MCF 10A (cell line): ENCODE results near the gene TRIM33. TPM values are rescaled to one million over a fixed set of nuclear protein-coding genes. Genes with fewer than 3 reads are reported as not detected.
A peak's percentile ranks its signal among the peaks of the same experiment; 100 is the strongest.

Experiments
- BruUV-seq: library from RNA; stranded (reverse); fragments of 400-500 nt; replicated peaks from 2 replicates; lab custom pipeline; 2021; lab: Mats Ljungman, UMichigan
- CTCF ChIA-PET: fragments of 300-600 bp; sonication (Branson Sonifier 250); formaldehyde crosslinking; extraction: SDS; loops from one replicate; lab custom pipeline; 2021; ENCODE audit warnings: antibody characterized with exemption, inconsistent platforms; lab: Yijun Ruan, JAX
- POLR2A ChIA-PET: fragments of 300-600, 350-650 bp; sonication (Branson Sonifier 250); formaldehyde crosslinking; extraction: SDS; loops from one replicate; lab custom pipeline; 2020; ENCODE audit warnings: antibody characterized with exemption, inconsistent platforms; lab: Yijun Ruan, JAX
- DNase-seq: peaks from one replicate; pipeline ENCODE4 v3.0.0-alpha.2; 2018; ENCODE audit not compliant: unreplicated experiment
- H3K27ac Mint-ChIP-seq: one replicate; pipeline ENCODE4 v1.8.0; 2022; ENCODE audit warnings: mild to moderate bottlenecking, low read depth, mixed read lengths; ENCODE audit not compliant: unreplicated experiment
- H3K27me3 Mint-ChIP-seq: one replicate; pipeline ENCODE4 v1.8.0; 2022; ENCODE audit warnings: mixed read lengths; ENCODE audit not compliant: insufficient read depth, unreplicated experiment
- H3K36me3 Mint-ChIP-seq: one replicate; pipeline ENCODE4 v1.8.0; 2022; ENCODE audit warnings: mild to moderate bottlenecking, moderate library complexity, mixed read lengths; ENCODE audit not compliant: insufficient read depth, unreplicated experiment
- H3K4me1 Mint-ChIP-seq: one replicate; pipeline ENCODE4 v1.8.0; 2022; ENCODE audit warnings: mixed read lengths; ENCODE audit not compliant: insufficient read depth, unreplicated experiment
- H3K4me3 Mint-ChIP-seq: one replicate; pipeline ENCODE4 v1.8.0; 2022; ENCODE audit warnings: mild to moderate bottlenecking, moderate library complexity, mixed read lengths; ENCODE audit not compliant: unreplicated experiment
- H3K9me3 Mint-ChIP-seq: one replicate; pipeline ENCODE4 v1.8.0; 2022; ENCODE audit warnings: mixed read lengths; ENCODE audit not compliant: unreplicated experiment
- intact Hi-C: fragments of 100-400 bp; cut with micrococcal nuclease; formaldehyde crosslinking; loops from 2 replicates; pipeline ENCODE4 v1.14.1; 2022
- total RNA-seq: library from RNA; stranded (reverse); gene quantifications from 2 replicates; pipeline ENCODE4 v1.2.3, GENCODE V29; 2022
- TF ChIP-seq, protein P1 (sequence below): fragments of 200-600 bp; IDR thresholded peaks from one replicate; pipeline ENCODE4 v1.8.0; 2022; ENCODE audit warnings: antibody characterized with exemption, mild to moderate bottlenecking; ENCODE audit not compliant: unreplicated experiment

Gene TRIM33
- total RNA-seq, 1 experiment from 2014 or later: 33.2 TPM

DNA sequence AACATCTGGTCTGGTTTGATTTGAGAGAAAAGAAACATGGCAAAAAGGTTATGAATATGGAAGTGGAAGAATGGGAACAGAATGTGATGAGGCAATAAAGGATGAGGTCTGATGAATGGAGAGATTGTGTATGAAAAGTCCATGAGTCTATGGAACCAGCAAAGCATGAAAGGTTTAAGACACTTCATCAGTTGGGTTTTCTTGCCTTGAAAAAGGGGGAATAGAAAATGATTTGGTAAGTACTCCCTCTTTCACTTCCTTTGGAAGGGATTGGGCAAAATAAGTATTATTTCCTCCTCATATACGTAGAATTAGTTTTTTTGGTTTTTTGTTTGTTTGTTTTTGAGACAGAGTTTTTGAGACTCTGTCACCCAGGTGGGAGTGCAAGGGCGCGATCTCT, 155.8 kb downstream of the TRIM33 start:
- TF ChIP-seq, protein P1, sequence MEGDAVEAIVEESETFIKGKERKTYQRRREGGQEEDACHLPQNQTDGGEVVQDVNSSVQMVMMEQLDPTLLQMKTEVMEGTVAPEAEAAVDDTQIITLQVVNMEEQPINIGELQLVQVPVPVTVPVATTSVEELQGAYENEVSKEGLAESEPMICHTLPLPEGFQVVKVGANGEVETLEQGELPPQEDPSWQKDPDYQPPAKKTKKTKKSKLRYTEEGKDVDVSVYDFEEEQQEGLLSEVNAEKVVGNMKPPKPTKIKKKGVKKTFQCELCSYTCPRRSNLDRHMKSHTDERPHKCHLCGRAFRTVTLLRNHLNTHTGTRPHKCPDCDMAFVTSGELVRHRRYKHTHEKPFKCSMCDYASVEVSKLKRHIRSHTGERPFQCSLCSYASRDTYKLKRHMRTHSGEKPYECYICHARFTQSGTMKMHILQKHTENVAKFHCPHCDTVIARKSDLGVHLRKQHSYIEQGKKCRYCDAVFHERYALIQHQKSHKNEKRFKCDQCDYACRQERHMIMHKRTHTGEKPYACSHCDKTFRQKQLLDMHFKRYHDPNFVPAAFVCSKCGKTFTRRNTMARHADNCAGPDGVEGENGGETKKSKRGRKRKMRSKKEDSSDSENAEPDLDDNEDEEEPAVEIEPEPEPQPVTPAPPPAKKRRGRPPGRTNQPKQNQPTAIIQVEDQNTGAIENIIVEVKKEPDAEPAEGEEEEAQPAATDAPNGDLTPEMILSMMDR: no peak
- H3K9me3 Mint-ChIP-seq: no peaks in the 10 kb centered on the region
- ChIA-PET CTCF (interaction anchor here (3.1 kb wide), 1 partner anchor 9 kb away, joined by 20 read pairs; no protein-coding TSS in a partner anchor), POLR2A (no interaction called here)
- peaks cover 10% of the 10 kb centered on the region for H3K4me1 Mint-ChIP-seq
- H3K4me3 Mint-ChIP-seq: no peak overlapping the region
- BruUV-seq: no TSS peak
- no peak for DNase-seq
- H3K27me3 Mint-ChIP-seq: no peaks in the 10 kb centered on the region
- no peak overlapping the region for H3K27ac Mint-ChIP-seq
- intact Hi-C loops: no loop called here
- H3K36me3 Mint-ChIP-seq: no peaks in the 10 kb centered on the region

DNA sequence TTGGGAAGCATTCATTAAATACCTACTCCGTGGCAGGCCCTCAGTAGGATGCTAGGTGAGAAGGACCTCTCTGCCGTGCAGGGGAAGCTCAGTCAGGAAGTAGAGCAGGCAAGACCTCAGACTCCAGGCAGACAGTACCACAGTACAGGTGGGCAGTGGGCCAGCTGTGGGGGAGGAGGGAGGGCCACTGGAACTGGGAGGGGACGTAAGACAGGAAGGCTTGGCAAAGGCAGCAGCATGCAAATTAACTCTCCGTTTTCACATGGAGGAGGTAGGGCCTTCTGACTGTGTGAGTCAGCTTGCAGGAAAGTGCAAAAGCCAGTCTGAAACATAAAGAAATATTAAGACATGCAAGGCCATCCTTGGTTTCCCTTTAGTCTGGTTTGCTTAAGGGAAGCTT, 157.7 kb downstream of the TRIM33 start:
- peak; percentile 77 for DNase-seq
- Mint-ChIP-seq H3K4me3 (no peak overlapping the region), H3K4me1 (peaks cover 10% of the 10 kb centered on the region), H3K27me3 (no peaks in the 10 kb centered on the region), H3K36me3 (no peaks in the 10 kb centered on the region), H3K9me3 (no peaks in the 10 kb centered on the region), H3K27ac (no peak overlapping the region)
- intact Hi-C loops: no loop called here
- TF ChIP-seq, protein P1: no peak
- ChIA-PET POLR2A (interaction anchor here (1.1 kb wide), 1 partner anchor 319 kb away, joined by 3 read pairs; no protein-coding TSS in a partner anchor), CTCF (interaction anchor here (1.1 kb wide), 1 partner anchor 33 kb away, joined by 3 read pairs; no protein-coding TSS in a partner anchor)
- BruUV-seq: no TSS peak

DNA sequence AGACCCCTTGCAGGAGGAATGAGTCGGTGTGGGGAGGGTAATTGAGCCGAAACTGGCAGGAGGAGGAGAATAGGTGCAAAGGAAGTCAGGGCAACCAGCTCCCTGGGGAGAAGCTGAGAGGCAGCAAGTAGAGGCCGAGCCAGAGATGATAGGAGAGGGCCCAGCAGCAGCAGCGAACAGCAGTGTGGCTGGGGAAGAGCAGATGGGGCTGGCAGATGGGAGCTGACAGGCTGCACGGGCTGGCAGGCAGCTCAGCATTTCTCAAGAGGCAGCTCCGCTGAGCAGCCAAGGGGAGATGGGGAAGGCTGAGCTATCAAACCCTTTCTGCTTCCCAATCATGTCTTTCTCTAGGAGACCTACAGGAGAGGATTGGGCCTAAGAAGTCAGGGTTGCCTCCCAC, 158.2 kb downstream of the TRIM33 start:
- no TSS peak for BruUV-seq
- Mint-ChIP-seq H3K27ac (no peak overlapping the region), H3K36me3 (no peaks in the 10 kb centered on the region), H3K4me1 (peaks cover 10% of the 10 kb centered on the region), H3K4me3 (no peak overlapping the region), H3K9me3 (no peaks in the 10 kb centered on the region), H3K27me3 (no peaks in the 10 kb centered on the region)
- DNase-seq: no peak
- intact Hi-C loops: no loop called here
- ChIA-PET POLR2A (interaction anchor here (0.6 kb wide), 1 partner anchor 473 kb away, joined by 3 read pairs; no protein-coding TSS in a partner anchor), CTCF (interaction anchor here (1.1 kb wide), 1 partner anchor 34 kb away, joined by 3 read pairs; no protein-coding TSS in a partner anchor)
- TF ChIP-seq, protein P1: no peak

DNA sequence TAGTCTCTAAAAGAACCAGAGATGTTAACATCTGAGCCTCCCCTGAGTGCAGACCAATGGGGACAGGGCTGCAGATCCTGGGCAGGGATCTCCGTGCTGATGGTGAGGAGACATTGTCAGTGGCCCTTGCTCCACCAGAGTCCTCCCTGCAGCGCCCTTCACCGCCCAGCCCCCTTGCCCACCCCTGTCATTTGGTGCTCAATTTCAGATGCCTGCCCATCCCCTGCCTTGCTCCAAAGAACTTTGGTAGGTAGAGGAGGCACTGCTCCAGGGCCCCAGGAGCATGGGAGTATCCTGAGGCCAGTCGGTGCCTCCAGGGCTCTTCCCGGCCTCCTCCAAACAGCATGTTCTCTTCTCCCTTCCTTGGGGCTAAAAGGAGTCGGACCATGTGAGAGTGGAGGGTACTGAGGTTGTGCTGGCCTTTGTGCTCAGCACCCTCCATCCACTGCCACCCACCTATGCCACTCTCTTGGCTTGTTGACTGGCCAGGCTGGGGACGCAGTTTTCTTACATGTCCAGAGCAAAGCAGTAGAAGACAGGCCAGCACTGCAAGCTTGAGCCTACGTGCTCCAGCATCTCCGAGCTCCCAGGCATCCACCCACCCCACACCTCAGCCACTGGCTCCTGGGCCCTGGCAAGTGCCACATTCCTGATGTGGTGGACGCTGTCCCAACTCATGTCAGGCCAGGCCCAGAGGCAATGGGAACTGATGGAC, 160.1 kb downstream of the TRIM33 start:
- no peak overlapping the region for H3K27ac Mint-ChIP-seq
- peaks cover 15% of the 10 kb centered on the region for H3K4me1 Mint-ChIP-seq
- H3K36me3 Mint-ChIP-seq: no peaks in the 10 kb centered on the region
- DNase-seq: no peak
- POLR2A ChIA-PET: interaction anchor here (0.7 kb wide), 1 partner anchor 365 kb away, joined by 3 read pairs; the partner anchor contains the start of gene NRAS
- TF ChIP-seq, protein P1: no peak
- CTCF ChIA-PET: no interaction called here
- no peaks in the 10 kb centered on the region for H3K9me3 Mint-ChIP-seq
- no peaks in the 10 kb centered on the region for H3K27me3 Mint-ChIP-seq
- H3K4me3 Mint-ChIP-seq: no peak overlapping the region
- intact Hi-C loops: no loop called here
- no TSS peak for BruUV-seq
